Activated CD4-positive, alpha-beta T cell treated with anti-CD3 and anti-CD28 coated beads, Interleukin-2, Interleukin-4, amounts not matched to agents 100 ng/mL and 50 ng/mL, durations not matched to agents 16 hours and 8 hours (primary cell): Measurements from ENCODE around the gene SLC9B1.

Experiments used
- DNase-seq: peaks from one replicate; pipeline ENCODE4 v3.0.0-alpha.2; 2020; ENCODE audit warnings: low spot score

Gene SLC9B1

GRCh38 chr4:103019308-103020124 lies at the start of gene SLC9B1:
Gene SLC9B1, minus strand, starts transcription at chr4:103019705. Its CDS starts 27,994 bp downstream, at chr4:102991711.
- DNase-seq, result peak; percentile 95

GRCh38 chr4:103067841-103068547 lies 48.5 kb upstream of the SLC9B1 start:
- DNase-seq, result no peak

GRCh38 chr4:103060453-103061148 lies 41.1 kb upstream of the SLC9B1 start:
- no peak for DNase-seq

GRCh38 chr4:103054030-103054429 lies 34.5 kb upstream of the SLC9B1 start:
- no peak for DNase-seq

GRCh38 chr4:103052779-103053178 lies 33.3 kb upstream of the SLC9B1 start:
- DNase-seq, result no peak

GRCh38 chr4:103052145-103052544 lies 32.6 kb upstream of the SLC9B1 start:
- DNase-seq, result no peak

- no peak for DNase-seq
Observed at GRCh38 chr4:103050736-103051436, 31.4 kb upstream of the SLC9B1 start.

GRCh38 chr4:103046416-103047290 lies 27.1 kb upstream of the SLC9B1 start:
- peak; percentile 54 for DNase-seq

- DNase-seq, result no peak
Observed at GRCh38 chr4:103044183-103044582, 24.7 kb upstream of the SLC9B1 start.

GRCh38 chr4:103036169-103036568 lies 16.7 kb upstream of the SLC9B1 start:
- no peak for DNase-seq

- DNase-seq, result no peak
Observed at GRCh38 chr4:103032574-103032973, 13.1 kb upstream of the SLC9B1 start.

GRCh38 chr4:103030791-103031190 lies 11.3 kb upstream of the SLC9B1 start:
- no peak for DNase-seq

GRCh38 chr4:103029300-103029699 lies 9.8 kb upstream of the SLC9B1 start:
- DNase-seq, result no peak

- DNase-seq, result no peak
Observed at GRCh38 chr4:103026868-103027267, 7.4 kb upstream of the SLC9B1 start.

- DNase-seq, result no peak
Observed at GRCh38 chr4:103024996-103025395, 5.5 kb upstream of the SLC9B1 start.

- DNase-seq, result no peak
Observed at GRCh38 chr4:103021120-103021519, 1.6 kb upstream of the SLC9B1 start.

- DNase-seq, result no peak
Observed at GRCh38 chr4:103018391-103019307, 856 bp downstream of the SLC9B1 start.

GRCh38 chr4:103012551-103012950 lies 7.0 kb downstream of the SLC9B1 start:
- DNase-seq, result no peak

- DNase-seq, result no peak
Observed at GRCh38 chr4:103012060-103012459, 7.4 kb downstream of the SLC9B1 start.
